GM21576 (cell line): Measurements from ENCODE around the gene TMEM181.
"Not testable (repeated sequence)": the region's sequence is repeated elsewhere in the genome, so short reads cannot be mapped to it uniquely, and the experiment has no call there.

Experiments
- ATAC-seq: cut with Tn5 transposase; IDR thresholded peaks from one replicate; pipeline ENCODE4 v1.9.1; 2021; ENCODE audit warnings: mild to moderate bottlenecking, moderate library complexity; ENCODE audit not compliant: unreplicated experiment

The TMEM181 gene

GRCh38 chr6:158559895-158560835 lies at the start of gene TMEM181:
TMEM181 (plus strand) TSS chr6:158560091; CDS start chr6:158560225, 134 bp downstream.
- ATAC-seq, result peak; percentile 81

DNA sequence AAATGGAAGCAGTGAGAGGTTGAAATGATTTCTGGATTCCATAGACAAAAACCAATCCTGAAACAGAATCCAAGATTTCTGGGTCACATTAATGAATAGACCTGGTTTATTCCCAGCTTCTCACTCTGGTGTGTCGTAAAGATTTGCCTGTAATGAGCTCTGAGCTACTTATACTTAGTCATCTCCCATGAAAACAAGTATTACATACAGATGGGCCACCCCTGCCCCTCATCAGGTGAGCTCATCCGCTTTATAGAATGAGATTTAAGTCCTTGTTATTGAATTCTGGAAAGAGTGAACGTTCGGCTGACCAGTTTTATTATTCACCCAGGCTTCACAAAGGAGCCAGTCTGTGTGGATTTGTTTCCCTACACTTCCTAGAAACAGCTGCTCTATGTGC lies 47.1 kb upstream of the TMEM181 start:
- no peak for ATAC-seq

- ATAC-seq, result no peak
These were observed 45.7 kb upstream of the TMEM181 start for GRCh38 chr6:158514176-158514575.

GRCh38 chr6:158514991-158515390 lies 44.9 kb upstream of the TMEM181 start:
- no peak for ATAC-seq

DNA sequence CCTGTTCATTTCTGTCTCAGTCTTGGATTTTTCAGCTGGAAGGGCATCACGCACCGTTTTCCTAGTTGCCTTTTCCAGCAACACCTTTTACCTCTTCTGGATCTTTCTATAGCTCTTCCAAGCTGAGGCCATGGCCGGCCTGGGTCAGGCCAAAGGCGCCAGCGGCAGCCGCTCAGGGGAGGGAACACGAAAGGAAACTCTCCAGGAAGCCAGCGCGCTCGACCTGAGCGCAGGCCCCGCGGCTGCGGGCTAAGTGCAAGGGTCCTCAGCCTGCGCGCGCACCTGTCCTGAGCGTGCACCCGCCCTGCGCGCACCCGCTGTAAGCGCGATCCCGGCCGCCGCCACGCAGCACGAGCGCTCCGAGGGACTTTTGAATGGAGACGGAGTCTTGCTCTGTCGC lies 43.8 kb upstream of the TMEM181 start:
- no peak for ATAC-seq

DNA sequence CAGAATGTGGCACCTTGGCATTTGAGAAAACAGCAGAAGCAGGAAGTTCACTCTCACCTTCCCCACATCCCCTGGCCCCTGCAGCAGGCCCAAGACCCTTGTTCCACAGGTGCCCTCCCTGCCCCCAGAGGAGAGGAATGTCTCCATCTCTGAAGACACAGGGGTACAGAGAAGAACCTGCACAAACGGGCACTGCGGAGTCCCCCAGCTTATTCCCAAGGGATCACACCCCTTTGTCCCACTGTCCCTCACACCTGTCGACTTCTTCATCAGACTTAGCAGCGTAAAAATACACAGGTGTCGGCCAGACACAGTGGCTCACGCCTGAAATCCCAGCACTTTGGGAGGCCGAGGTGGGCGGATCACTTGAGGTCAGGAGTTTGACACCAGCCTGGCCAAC lies 42.9 kb upstream of the TMEM181 start:
- ATAC-seq, result no peak

GRCh38 chr6:158517581-158517980 lies 42.3 kb upstream of the TMEM181 start:
- ATAC-seq, result no peak

- peak; percentile 71 for ATAC-seq
These were observed 41.4 kb upstream of the TMEM181 start for GRCh38 chr6:158518191-158519127.

- ATAC-seq, result no peak
These were observed 40.6 kb upstream of the TMEM181 start for GRCh38 chr6:158519300-158519699.

GRCh38 chr6:158519761-158520160 lies 40.1 kb upstream of the TMEM181 start:
- ATAC-seq, result no peak

- not testable (repeated sequence) for ATAC-seq
These were observed 38.9 kb upstream of the TMEM181 start for GRCh38 chr6:158520975-158521374.

GRCh38 chr6:158521759-158522158 lies 38.1 kb upstream of the TMEM181 start:
- ATAC-seq, result no peak

GRCh38 chr6:158522616-158523015 lies 37.3 kb upstream of the TMEM181 start:
- ATAC-seq, result no peak

DNA sequence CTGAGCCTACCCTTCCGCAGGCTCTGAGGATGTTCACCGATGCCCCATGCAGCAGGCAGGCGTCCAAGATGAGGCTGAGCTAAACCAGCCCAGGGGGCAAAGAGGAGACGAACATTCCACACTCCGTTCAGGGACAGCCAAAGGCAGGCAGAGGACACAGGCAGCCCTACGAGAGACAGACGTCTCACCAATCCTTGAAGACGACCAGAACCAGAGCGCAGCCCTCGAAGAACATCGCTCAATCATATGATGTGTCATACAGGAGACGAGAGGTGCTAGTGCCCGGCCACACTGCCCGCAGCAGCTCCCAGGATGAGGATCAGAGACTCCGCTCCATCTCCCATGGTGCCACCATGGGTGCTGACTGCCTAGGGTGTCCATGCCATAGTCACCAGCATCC lies 35.6 kb upstream of the TMEM181 start:
- no peak for ATAC-seq

GRCh38 chr6:158527858-158528257 lies 32.0 kb upstream of the TMEM181 start:
- ATAC-seq, result not testable (repeated sequence)

DNA sequence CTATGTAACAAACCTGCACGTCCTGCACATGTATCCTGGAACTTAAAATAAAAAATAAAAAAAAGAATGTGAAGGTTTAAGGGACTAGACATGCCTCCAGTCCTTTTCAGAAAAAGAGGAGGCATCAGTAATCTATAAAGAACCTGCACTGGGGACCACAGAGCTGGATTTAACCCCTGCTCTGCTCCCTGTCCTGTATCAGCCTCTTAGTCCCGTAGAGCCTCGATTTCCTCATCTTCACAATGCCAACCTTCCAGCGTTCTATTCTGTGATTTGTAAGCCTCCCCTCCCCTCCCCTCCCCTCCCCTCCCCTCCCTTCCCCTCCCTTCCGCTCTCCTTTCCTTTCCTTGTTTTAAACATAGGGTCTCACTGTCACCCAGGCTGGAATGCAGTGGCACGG lies 31.1 kb upstream of the TMEM181 start:
- no peak for ATAC-seq

DNA sequence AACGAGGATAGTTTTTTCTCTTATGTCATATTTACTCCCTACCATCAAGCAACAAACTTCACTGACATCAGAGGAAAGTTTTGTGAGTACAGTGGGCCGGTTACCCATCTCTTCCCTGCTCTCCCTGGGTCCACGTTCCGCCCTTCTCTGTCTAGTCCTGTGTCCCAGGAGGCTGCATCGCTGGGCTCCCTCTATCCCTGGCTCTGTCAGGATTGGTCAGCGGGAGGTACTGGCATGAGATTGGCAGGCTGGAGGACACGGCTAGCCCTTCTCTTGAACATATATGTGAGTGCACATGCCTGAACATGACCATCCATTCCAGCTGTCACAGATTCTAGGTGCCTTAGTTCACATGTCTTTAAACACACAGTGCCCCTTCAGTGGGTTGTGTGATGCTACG lies 30.3 kb upstream of the TMEM181 start:
- no peak for ATAC-seq

DNA sequence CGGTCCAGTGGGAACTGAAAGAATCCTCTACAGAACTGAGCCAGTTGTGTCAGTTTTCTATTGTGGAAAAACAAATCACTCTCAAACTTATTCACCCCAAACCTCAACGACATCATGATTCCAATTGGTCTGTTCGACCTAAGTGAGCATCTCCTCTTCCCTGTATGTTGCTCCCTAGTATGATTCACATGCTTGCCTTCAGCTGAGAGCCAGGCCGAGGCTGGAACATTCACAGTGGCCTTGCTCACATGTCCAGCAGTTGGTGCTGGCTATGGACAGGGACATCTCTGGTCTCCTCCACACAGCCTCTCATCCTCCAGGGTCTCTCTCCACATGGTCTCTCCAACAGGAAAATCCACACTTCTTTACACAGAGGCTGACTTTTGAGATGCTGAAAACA lies 28.3 kb upstream of the TMEM181 start:
- ATAC-seq, result no peak

GRCh38 chr6:158531970-158532369 lies 27.9 kb upstream of the TMEM181 start:
- ATAC-seq, result no peak

- no peak for ATAC-seq
These were observed 23.6 kb upstream of the TMEM181 start for GRCh38 chr6:158536084-158536890.
